ENCODE measurements around the gene ZNF280C. TPM values are rescaled to one million over a fixed set of nuclear protein-coding genes. Genes with fewer than 3 reads are reported as not detected.

ZNF280C gene
- total RNA-seq, 1 donor from 2014 or later, result 5.1 TPM

DNA sequence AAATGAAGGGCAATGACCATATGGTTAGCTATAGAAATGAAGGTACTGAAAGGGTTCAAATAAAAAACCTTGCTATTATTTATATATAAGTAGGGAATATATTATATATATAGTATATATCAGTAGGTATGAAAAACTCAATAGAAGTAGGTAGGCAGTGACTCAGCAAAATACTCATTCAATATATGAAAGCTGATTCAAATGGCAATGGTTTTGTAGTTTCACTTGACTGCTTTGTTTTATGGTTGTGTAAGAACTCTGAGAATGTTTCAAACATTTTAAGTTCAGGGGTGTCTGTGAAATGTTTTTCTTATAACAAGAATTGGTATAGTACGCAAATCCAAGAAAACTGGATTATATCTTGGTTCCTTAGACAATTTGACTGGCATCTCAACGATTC lies 4.1 kb downstream of the ZNF280C start:
- Histone ChIP-seq H3K36me3 (no peaks in the 10 kb centered on the region), H3K4me1 (no peaks in the 10 kb centered on the region), H3K4me3 (no peak overlapping the region), H3K27ac (no peak overlapping the region), H3K9me3 (no peaks in the 10 kb centered on the region), H3K27me3 (no peaks in the 10 kb centered on the region)
- no peak for ATAC-seq
- intact Hi-C loops (cut with DNase I), result no loop called here
- DNase-seq, result no peak
- no peak for TF ChIP-seq CTCF (IDR thresholded peaks at IDR 0.05)

DNA sequence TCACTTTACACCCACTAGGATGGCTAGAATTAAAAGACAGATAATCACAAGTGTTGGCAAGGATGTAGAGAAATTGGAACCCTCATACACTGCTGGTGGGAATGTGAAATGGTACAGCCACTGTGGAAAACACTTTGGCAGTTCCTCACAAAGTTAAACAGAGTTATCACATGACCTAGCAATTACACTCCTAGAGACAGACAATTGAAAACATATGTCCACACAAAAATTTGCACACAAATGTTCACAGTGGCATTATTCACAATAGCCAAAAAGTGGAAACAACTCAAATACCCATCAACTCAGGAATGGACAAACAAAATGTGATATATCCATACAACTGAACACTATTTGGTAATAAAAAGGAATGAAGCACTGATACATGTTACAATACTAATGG lies 5.7 kb downstream of the ZNF280C start:
- no peak overlapping the region for H3K27ac ChIP-seq
- no peaks in the 10 kb centered on the region for H3K4me1 ChIP-seq
- intact Hi-C loops (cut with DNase I), result no loop called here
- no peak overlapping the region for H3K4me3 ChIP-seq
- ATAC-seq (no peak), DNase-seq (no peak)
- no peaks in the 10 kb centered on the region for H3K36me3 ChIP-seq
- TF ChIP-seq CTCF (IDR thresholded peaks at IDR 0.05), result no peak
- H3K27me3 ChIP-seq, result no peaks in the 10 kb centered on the region
- no peaks in the 10 kb centered on the region for H3K9me3 ChIP-seq

GRCh38 chrX:130262231-130262630 lies 6.5 kb downstream of the ZNF280C start:
- no peak for DNase-seq
- no peak for ATAC-seq
- Histone ChIP-seq H3K9me3 (no peaks in the 10 kb centered on the region), H3K4me1 (no peaks in the 10 kb centered on the region), H3K27ac (no peak overlapping the region), H3K4me3 (no peak overlapping the region), H3K36me3 (no peaks in the 10 kb centered on the region), H3K27me3 (no peaks in the 10 kb centered on the region)
- TF ChIP-seq CTCF (IDR thresholded peaks at IDR 0.05), result no peak
- intact Hi-C loops (cut with DNase I), result no loop called here

DNA sequence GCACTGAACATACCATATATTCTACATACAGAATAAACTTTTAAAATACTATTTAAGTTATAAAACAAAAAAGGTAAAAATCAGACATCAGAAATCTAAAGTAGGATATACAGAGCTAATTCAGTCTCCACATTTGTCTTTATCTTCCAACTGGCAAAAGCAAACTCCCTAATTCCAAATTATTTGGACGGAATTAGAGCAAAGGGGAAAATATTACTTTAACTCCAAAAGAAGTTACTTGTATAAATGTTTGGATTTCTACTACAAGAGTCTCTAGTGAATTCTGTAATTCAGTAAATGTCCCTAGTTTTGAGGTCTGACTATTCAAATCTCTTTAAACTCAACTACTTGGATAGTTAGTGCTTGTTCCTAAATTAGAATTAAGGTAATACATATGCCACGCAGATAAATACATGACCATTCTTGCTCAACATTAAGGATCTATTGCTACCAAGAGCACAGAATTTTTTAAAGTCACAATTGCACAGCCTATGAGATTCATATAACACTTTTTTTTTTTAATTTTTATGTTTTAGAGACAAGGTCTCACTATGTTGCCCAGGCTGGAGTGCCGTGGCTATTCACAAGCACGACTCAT lies 7.3 kb downstream of the ZNF280C start:
- no peak for TF ChIP-seq CTCF (IDR thresholded peaks at IDR 0.05)
- no peak for ATAC-seq
- Histone ChIP-seq H3K4me3 (no peak overlapping the region), H3K9me3 (no peaks in the 10 kb centered on the region), H3K4me1 (no peaks in the 10 kb centered on the region), H3K27me3 (no peaks in the 10 kb centered on the region), H3K36me3 (no peaks in the 10 kb centered on the region), H3K27ac (no peak overlapping the region)
- no peak for DNase-seq
- intact Hi-C loops (cut with DNase I), result no loop called here

DNA sequence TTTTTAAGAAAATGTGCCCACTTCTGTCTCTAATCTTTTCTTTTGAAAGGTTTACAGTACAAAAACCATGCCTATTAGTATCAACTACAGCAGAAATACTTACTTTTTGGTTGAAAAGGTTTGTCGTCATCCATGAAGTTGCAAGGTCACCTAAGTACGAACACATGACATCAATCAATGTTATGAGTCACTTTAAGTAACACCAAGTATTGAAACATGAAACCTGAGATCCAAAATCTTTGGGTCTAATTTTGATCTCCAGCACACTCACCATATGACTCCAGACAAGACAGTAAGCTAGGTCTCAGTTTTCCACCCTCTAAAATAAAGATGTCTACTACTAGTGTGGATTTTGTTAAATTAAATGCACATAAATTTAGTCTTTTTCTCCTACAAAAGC lies 8.4 kb downstream of the ZNF280C start:
- Histone ChIP-seq H3K27ac (no peak overlapping the region), H3K36me3 (no peaks in the 10 kb centered on the region), H3K4me3 (no peak overlapping the region), H3K27me3 (no peaks in the 10 kb centered on the region), H3K9me3 (no peaks in the 10 kb centered on the region), H3K4me1 (no peaks in the 10 kb centered on the region)
- no peak for TF ChIP-seq CTCF (IDR thresholded peaks at IDR 0.05)
- intact Hi-C loops (cut with DNase I), result no loop called here
- ATAC-seq (no peak), DNase-seq (no peak)

GRCh38 chrX:130253916-130254315 lies 14.8 kb downstream of the ZNF280C start:
- intact Hi-C loops (cut with DNase I), result no loop called here
- Histone ChIP-seq H3K36me3 (no peaks in the 10 kb centered on the region), H3K9me3 (no peaks in the 10 kb centered on the region), H3K27ac (no peak overlapping the region), H3K27me3 (no peaks in the 10 kb centered on the region), H3K4me1 (no peaks in the 10 kb centered on the region), H3K4me3 (no peak overlapping the region)
- DNase-seq (no peak), ATAC-seq (no peak)
- no peak for TF ChIP-seq CTCF (IDR thresholded peaks at IDR 0.05)
